ENCODE data around the gene NKIRAS1. TPM values are rescaled to one million over a fixed set of nuclear protein-coding genes. Genes with fewer than 3 reads are reported as not detected.

The NKIRAS1 gene
- total RNA-seq, 2 experiments from 2014 or later: 3.2 to 3.8 TPM

- Histone ChIP-seq H3K4me1 (ENCODE audit: insufficient read depth, low read length) (peaks cover 53% of the 10 kb centered on the region), H3K27ac (ENCODE audit: low read depth in 1 of 2, low read length in 2 of 2) (peak overlapping the region in 1 of 2 donors; percentile 25), H3K4me3 (ENCODE audit: low read length) (no peak overlapping the region), H3K27me3 (ENCODE audit: control insufficient read depth in 1 of 2, insufficient read depth in 2 of 2, low read length in 2 of 2) (no peaks in the 10 kb centered on the region), H3K36me3 (ENCODE audit: insufficient read depth, low read length) (peaks cover 11% of the 10 kb centered on the region), H3K9me3 (ENCODE audit: control insufficient read depth in 1 of 2, insufficient read depth in 1 of 2, low read length in 2 of 2) (no peaks in the 10 kb centered on the region)
- ATAC-seq (ENCODE audit: poor library complexity) (no peak), DNase-seq (no peak)
- TF ChIP-seq, protein P1, sequence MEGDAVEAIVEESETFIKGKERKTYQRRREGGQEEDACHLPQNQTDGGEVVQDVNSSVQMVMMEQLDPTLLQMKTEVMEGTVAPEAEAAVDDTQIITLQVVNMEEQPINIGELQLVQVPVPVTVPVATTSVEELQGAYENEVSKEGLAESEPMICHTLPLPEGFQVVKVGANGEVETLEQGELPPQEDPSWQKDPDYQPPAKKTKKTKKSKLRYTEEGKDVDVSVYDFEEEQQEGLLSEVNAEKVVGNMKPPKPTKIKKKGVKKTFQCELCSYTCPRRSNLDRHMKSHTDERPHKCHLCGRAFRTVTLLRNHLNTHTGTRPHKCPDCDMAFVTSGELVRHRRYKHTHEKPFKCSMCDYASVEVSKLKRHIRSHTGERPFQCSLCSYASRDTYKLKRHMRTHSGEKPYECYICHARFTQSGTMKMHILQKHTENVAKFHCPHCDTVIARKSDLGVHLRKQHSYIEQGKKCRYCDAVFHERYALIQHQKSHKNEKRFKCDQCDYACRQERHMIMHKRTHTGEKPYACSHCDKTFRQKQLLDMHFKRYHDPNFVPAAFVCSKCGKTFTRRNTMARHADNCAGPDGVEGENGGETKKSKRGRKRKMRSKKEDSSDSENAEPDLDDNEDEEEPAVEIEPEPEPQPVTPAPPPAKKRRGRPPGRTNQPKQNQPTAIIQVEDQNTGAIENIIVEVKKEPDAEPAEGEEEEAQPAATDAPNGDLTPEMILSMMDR (IDR thresholded peaks at IDR 0.05): no peak
- Mint-ChIP-seq H3K4me3 (peak overlapping the region; percentile 75), H3K4me1 (ENCODE audit: low read depth) (peaks cover 82% of the 10 kb centered on the region), H3K27ac (peak overlapping the region; percentile 74), H3K36me3 (ENCODE audit: low read depth) (peaks cover 35% of the 10 kb centered on the region), H3K27me3 (no peaks in the 10 kb centered on the region), H3K9me3 (no peaks in the 10 kb centered on the region)
- CTCF ChIA-PET: no interaction called here
- intact Hi-C loops (cut with DNase I, micrococcal nuclease): loop anchor here in 1 of 2 experiments (5.0 to 10.0 kb wide), 3 partner anchors 142 to 1845 kb away; partner anchors contain the start of genes OXSM, UBE2E1 and UBE2E2
- POLR2A ChIA-PET: interaction anchor here (1.3 to 6.6 kb wide), 2 partner anchors 9 to 33 kb away, joined by 3 to 95 read pairs; partner anchors contain the start of genes NKIRAS1 and RPL15
These were observed 33.0 kb upstream of the NKIRAS1 start for GRCh38 chr3:23949784-23950183.

GRCh38 chr3:23948761-23949160 lies 32.0 kb upstream of the NKIRAS1 start:
- Mint-ChIP-seq H3K4me3 (peak overlapping the region; percentile 50), H3K4me1 (ENCODE audit: low read depth) (peaks cover 81% of the 10 kb centered on the region), H3K27ac (no peak overlapping the region), H3K9me3 (no peaks in the 10 kb centered on the region), H3K36me3 (ENCODE audit: low read depth) (peaks cover 34% of the 10 kb centered on the region), H3K27me3 (no peaks in the 10 kb centered on the region)
- Histone ChIP-seq H3K27ac (ENCODE audit: low read depth in 1 of 2, low read length in 2 of 2) (no peak overlapping the region), H3K36me3 (ENCODE audit: insufficient read depth, low read length) (peaks cover 6% of the 10 kb centered on the region), H3K27me3 (ENCODE audit: control insufficient read depth in 1 of 2, insufficient read depth in 2 of 2, low read length in 2 of 2) (no peaks in the 10 kb centered on the region), H3K9me3 (ENCODE audit: control insufficient read depth in 1 of 2, insufficient read depth in 1 of 2, low read length in 2 of 2) (no peaks in the 10 kb centered on the region), H3K4me3 (ENCODE audit: low read length) (no peak overlapping the region), H3K4me1 (ENCODE audit: insufficient read depth, low read length) (peaks cover 49% of the 10 kb centered on the region)
- TF ChIP-seq, protein P1 (IDR thresholded peaks at IDR 0.05): no peak
- ChIA-PET POLR2A (interaction anchor here (6.6 kb wide), 1 partner anchor 32 kb away, joined by 95 read pairs; the partner anchor contains the start of genes NKIRAS1 and RPL15), CTCF (interaction anchor here (0.6 to 1.7 kb wide), 2 partner anchors 9 to 32 kb away, joined by 4 to 7 read pairs; partner anchors contain the start of genes NKIRAS1 and RPL15)
- DNase-seq: no peak
- intact Hi-C loops (cut with DNase I, micrococcal nuclease): loop anchor here in 1 of 2 experiments (5.0 to 10.0 kb wide), 3 partner anchors 141 to 1846 kb away; partner anchors contain the start of genes OXSM, UBE2E1 and UBE2E2
- ATAC-seq (ENCODE audit: poor library complexity): no peak

- peaks cover 19% of the 10 kb centered on the region for H3K36me3 Mint-ChIP-seq (ENCODE audit: low read depth)
- peak overlapping the region; percentile 92 for H3K27ac Mint-ChIP-seq
- peaks cover 58% of the 10 kb centered on the region for H3K4me1 Mint-ChIP-seq (ENCODE audit: low read depth)
- intact Hi-C loops (cut with DNase I, micrococcal nuclease): loop anchor here (1.0 to 10.0 kb wide), 5 partner anchors 29 to 1849 kb away; partner anchors contain the start of genes RPL15 (in 2 of the 2), OXSM (in 1 of the 2), UBE2E1 (in 1 of the 2) and UBE2E2 (in 1 of the 2)
- peaks cover 6% of the 10 kb centered on the region for H3K36me3 ChIP-seq (ENCODE audit: insufficient read depth, low read length)
- DNase-seq: peak; percentile 94 to 99 (median 98)
- ChIA-PET POLR2A (interaction anchor here (0.7 to 6.6 kb wide), 6 partner anchors 12 to 136 kb away, joined by 3 to 95 read pairs (median 4); partner anchors contain the start of genes NKIRAS1 and RPL15), CTCF (no interaction called here)
- H3K27me3 Mint-ChIP-seq: no peaks in the 10 kb centered on the region
- peak; percentile 74 for ATAC-seq (ENCODE audit: poor library complexity)
- H3K4me3 Mint-ChIP-seq: peak overlapping the region; percentile 89
- TF ChIP-seq, protein P1 (IDR thresholded peaks at IDR 0.05): no peak
- peak overlapping the region; percentile 95 for H3K4me3 ChIP-seq (ENCODE audit: low read length)
- no peaks in the 10 kb centered on the region for H3K9me3 Mint-ChIP-seq
- H3K27me3 ChIP-seq (ENCODE audit: control insufficient read depth in 1 of 2, insufficient read depth in 2 of 2, low read length in 2 of 2): no peaks in the 10 kb centered on the region
- H3K27ac ChIP-seq (ENCODE audit: low read depth in 1 of 2, low read length in 2 of 2): peak overlapping the region; percentile 78 to 92
- peaks cover 36% of the 10 kb centered on the region for H3K4me1 ChIP-seq (ENCODE audit: insufficient read depth, low read length)
- no peaks in the 10 kb centered on the region for H3K9me3 ChIP-seq (ENCODE audit: control insufficient read depth in 1 of 2, insufficient read depth in 1 of 2, low read length in 2 of 2)
These were observed 29.3 kb upstream of the NKIRAS1 start for GRCh38 chr3:23945913-23946687.
